Fibroblast of pulmonary artery (primary cell): ENCODE results near the gene MTMR6.
A peak's percentile ranks its signal among the peaks of the same experiment; 100 is the strongest.

Experiments used
- DNase-seq: peaks from one replicate; pipeline ENCODE4 v3.0.0-alpha.2; 2010; ENCODE audit warnings: low read depth
- H3K4me3 ChIP-seq: replicated peaks from 2 replicates; pipeline ENCODE4 v1.5.1; 2011; ENCODE audit warnings: low read depth, mild to moderate bottlenecking, control low read depth, low read length, moderate library complexity
- TF ChIP-seq, protein P1 (sequence below): IDR thresholded peaks from 2 replicates; pipeline ENCODE4 v1.5.1; 2011; ENCODE audit warnings: mild to moderate bottlenecking, control low read depth, low read length, inconsistent platforms; ENCODE audit errors: missing control alignments

MTMR6 gene

DNA sequence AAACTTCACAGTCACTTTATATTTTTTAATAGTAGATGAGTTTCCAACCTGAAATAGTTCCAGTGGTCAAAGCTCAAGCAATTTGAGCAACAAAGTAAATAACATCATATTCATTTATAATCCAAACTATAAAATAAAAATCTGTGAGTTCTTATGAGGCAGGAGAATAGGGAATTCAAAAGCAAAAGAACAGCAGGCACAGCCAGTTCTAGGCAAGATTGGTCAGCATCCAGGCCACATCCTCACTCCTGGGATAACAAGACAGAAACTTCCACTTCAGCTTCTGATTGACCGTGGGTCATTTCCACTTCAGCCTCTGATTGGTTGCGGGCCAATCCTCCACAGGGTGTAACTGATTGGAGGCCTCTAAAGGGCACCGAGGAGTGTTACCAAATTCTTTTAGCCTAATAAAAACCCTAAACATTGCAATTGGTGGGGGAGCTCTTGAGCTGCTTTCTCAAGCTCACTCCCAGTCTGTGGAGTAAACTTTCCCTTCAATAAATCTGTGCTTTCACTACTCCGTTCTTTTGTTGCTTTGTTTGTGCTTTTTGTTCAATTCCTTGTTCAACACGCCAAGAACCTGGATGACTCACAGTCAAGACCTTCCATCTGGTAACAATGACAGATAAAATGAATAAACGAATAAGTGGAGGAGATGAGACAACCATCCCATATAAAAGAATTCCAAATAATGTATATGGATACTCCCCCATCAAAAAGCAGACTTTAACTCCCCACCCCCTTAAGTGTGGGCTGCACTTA lies 72.6 kb downstream of the MTMR6 start:
- DNase-seq = peak; percentile 55
- no peak overlapping the region for H3K4me3 ChIP-seq
- TF ChIP-seq, protein P1, sequence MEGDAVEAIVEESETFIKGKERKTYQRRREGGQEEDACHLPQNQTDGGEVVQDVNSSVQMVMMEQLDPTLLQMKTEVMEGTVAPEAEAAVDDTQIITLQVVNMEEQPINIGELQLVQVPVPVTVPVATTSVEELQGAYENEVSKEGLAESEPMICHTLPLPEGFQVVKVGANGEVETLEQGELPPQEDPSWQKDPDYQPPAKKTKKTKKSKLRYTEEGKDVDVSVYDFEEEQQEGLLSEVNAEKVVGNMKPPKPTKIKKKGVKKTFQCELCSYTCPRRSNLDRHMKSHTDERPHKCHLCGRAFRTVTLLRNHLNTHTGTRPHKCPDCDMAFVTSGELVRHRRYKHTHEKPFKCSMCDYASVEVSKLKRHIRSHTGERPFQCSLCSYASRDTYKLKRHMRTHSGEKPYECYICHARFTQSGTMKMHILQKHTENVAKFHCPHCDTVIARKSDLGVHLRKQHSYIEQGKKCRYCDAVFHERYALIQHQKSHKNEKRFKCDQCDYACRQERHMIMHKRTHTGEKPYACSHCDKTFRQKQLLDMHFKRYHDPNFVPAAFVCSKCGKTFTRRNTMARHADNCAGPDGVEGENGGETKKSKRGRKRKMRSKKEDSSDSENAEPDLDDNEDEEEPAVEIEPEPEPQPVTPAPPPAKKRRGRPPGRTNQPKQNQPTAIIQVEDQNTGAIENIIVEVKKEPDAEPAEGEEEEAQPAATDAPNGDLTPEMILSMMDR = peak; percentile 16

DNA sequence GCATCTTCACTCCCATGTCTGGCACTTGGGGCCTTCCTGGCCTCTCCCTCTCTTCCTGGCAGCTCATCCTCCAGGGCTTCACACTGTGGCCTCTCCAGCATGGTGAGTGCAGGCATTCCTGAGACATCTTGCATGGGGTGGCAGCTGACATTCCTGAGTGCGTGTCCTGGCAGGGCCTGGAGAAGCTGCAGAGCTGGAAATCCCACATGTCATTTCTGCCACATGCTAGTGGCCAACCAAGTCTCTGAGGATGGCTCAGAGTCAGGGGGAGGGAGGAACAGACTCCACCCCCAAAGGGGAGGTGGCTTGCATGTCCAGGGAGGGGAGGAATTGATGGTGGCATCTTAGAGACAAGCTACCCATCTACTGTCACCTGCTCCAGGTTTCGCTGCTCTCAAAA lies 73.6 kb downstream of the MTMR6 start:
- no peak for DNase-seq
- no peak overlapping the region for H3K4me3 ChIP-seq
- TF ChIP-seq, protein P1 = no peak

GRCh38 chr13:25210842-25211569 lies 76.3 kb downstream of the MTMR6 start:
- TF ChIP-seq, protein P1 = no peak
- H3K4me3 ChIP-seq = no peak overlapping the region
- no peak for DNase-seq

DNA sequence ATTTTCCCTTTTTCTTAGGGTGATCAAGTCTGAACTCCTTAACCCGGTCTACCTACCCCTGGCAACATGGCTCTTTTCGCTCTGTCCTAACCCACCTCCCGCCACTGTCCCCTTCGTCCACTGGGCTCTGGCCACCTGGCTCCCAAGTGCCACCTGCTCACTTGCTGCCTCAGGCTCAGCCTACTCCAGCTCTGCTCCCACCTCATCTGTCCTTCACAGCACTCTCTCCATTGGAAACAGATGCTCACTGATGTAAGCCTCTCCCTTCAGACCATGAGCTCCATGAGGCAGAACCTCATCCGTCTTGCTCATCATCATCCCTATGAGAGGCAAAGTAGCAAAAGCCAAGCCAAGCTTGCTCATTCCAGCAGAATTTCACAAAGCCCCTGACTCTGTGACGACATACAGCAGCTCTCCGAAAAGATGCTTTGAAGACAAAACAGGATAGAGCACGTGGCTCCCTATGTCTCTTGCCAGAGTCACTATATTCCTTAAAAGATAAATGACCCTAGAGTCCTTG lies 79.9 kb downstream of the MTMR6 start:
- DNase-seq = no peak
- no peak overlapping the region for H3K4me3 ChIP-seq
- TF ChIP-seq, protein P1 = no peak

DNA sequence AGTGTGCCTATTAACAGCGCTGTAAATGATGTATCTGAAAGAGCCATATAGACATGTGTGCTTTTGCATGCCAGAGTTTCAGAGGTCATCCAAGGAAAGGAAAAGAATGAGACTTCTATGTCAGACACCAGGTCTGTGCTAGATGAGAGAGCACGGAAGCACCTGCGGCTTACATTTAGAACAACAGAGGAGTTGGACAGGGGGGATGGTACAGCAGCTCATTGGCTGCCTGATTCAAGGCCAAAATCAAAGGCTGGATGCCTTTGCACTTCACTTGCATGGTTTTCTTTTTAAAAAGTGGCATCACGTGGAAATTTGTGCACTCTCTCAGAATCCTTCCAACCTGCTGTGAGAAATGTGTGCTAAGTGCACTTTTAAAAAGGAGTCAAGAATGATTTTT lies 82.4 kb downstream of the MTMR6 start:
- TF ChIP-seq, protein P1 = no peak
- no peak for DNase-seq
- H3K4me3 ChIP-seq = no peak overlapping the region

GRCh38 chr13:25203127-25203740 lies 84.1 kb downstream of the MTMR6 start:
- TF ChIP-seq, protein P1 = no peak
- H3K4me3 ChIP-seq = no peak overlapping the region
- DNase-seq = no peak
